NB4 (cell line): ENCODE data around the gene LLCFC1.
"Not testable (repeated sequence)": the region's sequence is repeated elsewhere in the genome, so short reads cannot be mapped to it uniquely, and the experiment has no call there.

Experiments used
- MYC ChIP-seq: IDR thresholded peaks from 2 replicates; pipeline ENCODE4 v1.6.1; 2011; ENCODE audit warnings: low read depth, low read length
- POLR2A ChIP-seq: IDR thresholded peaks from 2 replicates; pipeline ENCODE4 v1.6.1; 2011; ENCODE audit warnings: mild to moderate bottlenecking; ENCODE audit not compliant: insufficient read length; ENCODE audit errors: extremely low read depth
- TF ChIP-seq, protein P1 (sequence below): IDR thresholded peaks from one replicate; pipeline ENCODE4 v1.5.1; 2012; ENCODE audit warnings: low read depth, low read length
- TF ChIP-seq, protein P2 (sequence below): IDR thresholded peaks from 2 replicates; pipeline ENCODE4 v1.6.1; 2011; ENCODE audit warnings: low read depth, low read length

DNA sequence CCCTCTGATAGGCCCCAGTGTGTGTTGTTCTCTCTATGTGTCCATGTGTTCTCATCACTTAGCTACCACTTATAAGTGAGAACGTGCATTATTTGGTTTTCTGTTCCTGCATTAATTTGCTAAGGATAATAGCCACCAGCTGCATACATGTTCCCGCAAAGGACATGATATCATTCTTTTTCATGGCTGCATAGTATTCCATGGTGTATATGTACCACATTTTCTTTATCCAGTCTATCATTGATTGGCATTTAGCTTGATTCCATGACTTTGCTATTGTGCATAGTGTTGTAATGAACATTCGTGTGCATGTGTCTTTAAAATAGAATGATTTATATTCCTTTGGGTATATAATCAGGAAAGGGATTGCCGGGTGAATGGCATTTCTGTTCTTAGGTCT, 39.1 kb downstream of the LLCFC1 start:
- TF ChIP-seq, protein P1, sequence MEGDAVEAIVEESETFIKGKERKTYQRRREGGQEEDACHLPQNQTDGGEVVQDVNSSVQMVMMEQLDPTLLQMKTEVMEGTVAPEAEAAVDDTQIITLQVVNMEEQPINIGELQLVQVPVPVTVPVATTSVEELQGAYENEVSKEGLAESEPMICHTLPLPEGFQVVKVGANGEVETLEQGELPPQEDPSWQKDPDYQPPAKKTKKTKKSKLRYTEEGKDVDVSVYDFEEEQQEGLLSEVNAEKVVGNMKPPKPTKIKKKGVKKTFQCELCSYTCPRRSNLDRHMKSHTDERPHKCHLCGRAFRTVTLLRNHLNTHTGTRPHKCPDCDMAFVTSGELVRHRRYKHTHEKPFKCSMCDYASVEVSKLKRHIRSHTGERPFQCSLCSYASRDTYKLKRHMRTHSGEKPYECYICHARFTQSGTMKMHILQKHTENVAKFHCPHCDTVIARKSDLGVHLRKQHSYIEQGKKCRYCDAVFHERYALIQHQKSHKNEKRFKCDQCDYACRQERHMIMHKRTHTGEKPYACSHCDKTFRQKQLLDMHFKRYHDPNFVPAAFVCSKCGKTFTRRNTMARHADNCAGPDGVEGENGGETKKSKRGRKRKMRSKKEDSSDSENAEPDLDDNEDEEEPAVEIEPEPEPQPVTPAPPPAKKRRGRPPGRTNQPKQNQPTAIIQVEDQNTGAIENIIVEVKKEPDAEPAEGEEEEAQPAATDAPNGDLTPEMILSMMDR, result not testable (repeated sequence)
- not testable (repeated sequence) for TF ChIP-seq POLR2A, MYC
- TF ChIP-seq, protein P2, sequence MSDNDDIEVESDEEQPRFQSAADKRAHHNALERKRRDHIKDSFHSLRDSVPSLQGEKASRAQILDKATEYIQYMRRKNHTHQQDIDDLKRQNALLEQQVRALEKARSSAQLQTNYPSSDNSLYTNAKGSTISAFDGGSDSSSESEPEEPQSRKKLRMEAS, result not testable (repeated sequence)
